SK-N-SH treated with all-trans-retinoic acid at 6 μM for 48 hours (cell line): ENCODE data around the gene LAP3.

Source experiments
- ATAC-seq: fragments of 200-7000 bp; cut with Tn5 transposase; 3 replicates; pipeline ENCODE4 v1.9.1; 2020; ENCODE audit warnings: mild to moderate bottlenecking, moderate library complexity
- ARNTL ChIP-seq: fragments of 450-650 bp; formaldehyde crosslinking; IDR thresholded peaks from 2 replicates; pipeline ENCODE4 v1.5.0; 2020; ENCODE audit warnings: low read depth, mild to moderate bottlenecking, moderate library complexity, borderline replicate concordance
- BACH2 ChIP-seq: fragments of 250-450 bp; sonication (Bioruptor Pico); IDR thresholded peaks from 2 replicates; pipeline ENCODE4 v1.9.0; 2021; ENCODE audit warnings: mild to moderate bottlenecking, borderline replicate concordance
- CSDC2 ChIP-seq: fragments of 250-450 bp; sonication (Bioruptor Pico); IDR thresholded peaks from 2 replicates; pipeline ENCODE4 v1.5.0; 2020; ENCODE audit warnings: mild to moderate bottlenecking, moderate library complexity
- ESRRG ChIP-seq: fragments of 250-450 bp; sonication (Bioruptor Pico); IDR thresholded peaks from 2 replicates; pipeline ENCODE4 v1.6.1; 2021; ENCODE audit warnings: mild to moderate bottlenecking
- ISL1 ChIP-seq: fragments of 250-450 bp; sonication (Bioruptor Pico); IDR thresholded peaks from 2 replicates; pipeline ENCODE4 v2.1.2; 2022; ENCODE audit warnings: mild to moderate bottlenecking, moderate library complexity
- OSR1 ChIP-seq: fragments of 250-450 bp; sonication (Bioruptor Pico); IDR thresholded peaks from 2 replicates; pipeline ENCODE4 v1.8.0; 2022; ENCODE audit warnings: moderate library complexity, mild to moderate bottlenecking, inconsistent platforms
- RARB ChIP-seq: fragments of 250-450 bp; sonication (Bioruptor Pico); IDR thresholded peaks from 2 replicates; pipeline ENCODE4 v1.8.0; 2021; ENCODE audit warnings: mild to moderate bottlenecking, moderate library complexity
- SNAI2 ChIP-seq: fragments of 250-450 bp; sonication (Bioruptor Pico); IDR thresholded peaks from 2 replicates; pipeline ENCODE4 v1.5.0; 2020; ENCODE audit warnings: mild to moderate bottlenecking, moderate library complexity
- TCF4 ChIP-seq: fragments of 250-450 bp; sonication (Bioruptor Pico); IDR thresholded peaks from 2 replicates; pipeline ENCODE4 v1.8.0; 2021; ENCODE audit warnings: mild to moderate bottlenecking, moderate library complexity, borderline replicate concordance
- TOX ChIP-seq: fragments of 250-450 bp; sonication (Bioruptor Pico); IDR thresholded peaks from 2 replicates; pipeline ENCODE4 v1.8.0; 2021; ENCODE audit warnings: mild to moderate bottlenecking, moderate library complexity, borderline replicate concordance
- ZC3H10 ChIP-seq: fragments of 250-450 bp; sonication (Bioruptor Pico); IDR thresholded peaks from 2 replicates; pipeline ENCODE4 v1.5.1; 2021; ENCODE audit warnings: mild to moderate bottlenecking, moderate library complexity
- ZFP3 ChIP-seq: fragments of 250-450 bp; sonication (Bioruptor Pico); IDR thresholded peaks from 2 replicates; pipeline ENCODE4 v1.5.0; 2020; ENCODE audit warnings: mild to moderate bottlenecking, moderate library complexity
- ZFP30 ChIP-seq: fragments of 450-650 bp; formaldehyde crosslinking; IDR thresholded peaks from 2 replicates; pipeline ENCODE4 v1.5.0; 2022; ENCODE audit warnings: mild to moderate bottlenecking, moderate library complexity
- ZNF565 ChIP-seq: fragments of 450-650 bp; formaldehyde crosslinking; conservative IDR thresholded peaks from 2 replicates; pipeline ENCODE4 v1.5.0; 2020; ENCODE audit warnings: low read depth, mild to moderate bottlenecking, moderate library complexity
- TF ChIP-seq, protein P1 (sequence below): fragments of 250-450 bp; sonication (Bioruptor Pico); IDR thresholded peaks from 2 replicates; pipeline ENCODE4 v1.5.0; 2020; ENCODE audit warnings: mild to moderate bottlenecking, moderate library complexity
- TF ChIP-seq, protein P2 (sequence below): fragments of 250-450 bp; sonication (Bioruptor Pico); IDR thresholded peaks from 2 replicates; pipeline ENCODE4 v1.5.1; 2020; ENCODE audit warnings: low read depth, mild to moderate bottlenecking, moderate library complexity
- TF ChIP-seq, protein P3 (sequence below): fragments of 250-450 bp; sonication (Bioruptor Pico); IDR thresholded peaks from 2 replicates; pipeline ENCODE4 v1.8.0; 2021; ENCODE audit warnings: low read depth, mild to moderate bottlenecking, moderate library complexity, borderline replicate concordance
- TF ChIP-seq, protein P4 (sequence below): fragments of 250-450 bp; sonication (Bioruptor Pico); IDR thresholded peaks from 2 replicates; pipeline ENCODE4 v1.5.1; 2021; ENCODE audit warnings: mild to moderate bottlenecking, moderate library complexity
- TF ChIP-seq, protein P5 (sequence below): fragments of 250-450 bp; sonication (Bioruptor Pico); IDR thresholded peaks from 2 replicates; pipeline ENCODE4 v1.8.0; 2020; ENCODE audit warnings: mild to moderate bottlenecking, moderate library complexity, borderline replicate concordance

LAP3 gene

DNA sequence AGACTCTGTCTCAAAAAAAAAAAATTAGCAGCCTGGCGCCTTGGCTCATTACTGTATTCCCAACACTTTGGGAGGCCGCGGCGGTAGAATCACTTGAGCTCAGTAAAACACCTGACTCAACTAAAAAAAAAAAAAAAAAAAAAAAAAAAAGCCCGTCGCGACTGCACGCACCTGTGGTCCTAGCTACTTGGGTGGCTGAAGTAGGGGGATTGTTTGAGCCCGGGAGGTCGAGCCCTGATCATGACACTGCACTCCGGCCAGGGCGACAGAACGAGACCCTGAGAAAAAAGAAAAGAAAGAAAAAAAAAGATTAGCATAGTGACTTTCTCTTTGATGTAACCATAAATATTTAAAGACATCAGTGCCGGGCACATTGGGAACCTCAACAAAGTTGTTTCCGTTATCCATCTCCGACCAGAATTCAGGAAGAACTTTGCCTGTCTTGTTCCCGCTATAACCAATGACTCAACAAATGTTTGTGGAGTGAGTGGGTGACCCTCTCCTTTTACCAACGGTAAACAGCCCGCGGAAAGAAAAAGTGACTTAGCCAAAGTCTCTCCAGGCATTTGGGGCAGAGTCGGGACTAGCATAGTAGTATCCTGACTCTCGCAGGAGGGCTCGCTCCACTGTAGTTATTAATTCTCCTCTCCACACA, 36.9 kb downstream of the LAP3 start (continued):
- TF ChIP-seq, protein P1, sequence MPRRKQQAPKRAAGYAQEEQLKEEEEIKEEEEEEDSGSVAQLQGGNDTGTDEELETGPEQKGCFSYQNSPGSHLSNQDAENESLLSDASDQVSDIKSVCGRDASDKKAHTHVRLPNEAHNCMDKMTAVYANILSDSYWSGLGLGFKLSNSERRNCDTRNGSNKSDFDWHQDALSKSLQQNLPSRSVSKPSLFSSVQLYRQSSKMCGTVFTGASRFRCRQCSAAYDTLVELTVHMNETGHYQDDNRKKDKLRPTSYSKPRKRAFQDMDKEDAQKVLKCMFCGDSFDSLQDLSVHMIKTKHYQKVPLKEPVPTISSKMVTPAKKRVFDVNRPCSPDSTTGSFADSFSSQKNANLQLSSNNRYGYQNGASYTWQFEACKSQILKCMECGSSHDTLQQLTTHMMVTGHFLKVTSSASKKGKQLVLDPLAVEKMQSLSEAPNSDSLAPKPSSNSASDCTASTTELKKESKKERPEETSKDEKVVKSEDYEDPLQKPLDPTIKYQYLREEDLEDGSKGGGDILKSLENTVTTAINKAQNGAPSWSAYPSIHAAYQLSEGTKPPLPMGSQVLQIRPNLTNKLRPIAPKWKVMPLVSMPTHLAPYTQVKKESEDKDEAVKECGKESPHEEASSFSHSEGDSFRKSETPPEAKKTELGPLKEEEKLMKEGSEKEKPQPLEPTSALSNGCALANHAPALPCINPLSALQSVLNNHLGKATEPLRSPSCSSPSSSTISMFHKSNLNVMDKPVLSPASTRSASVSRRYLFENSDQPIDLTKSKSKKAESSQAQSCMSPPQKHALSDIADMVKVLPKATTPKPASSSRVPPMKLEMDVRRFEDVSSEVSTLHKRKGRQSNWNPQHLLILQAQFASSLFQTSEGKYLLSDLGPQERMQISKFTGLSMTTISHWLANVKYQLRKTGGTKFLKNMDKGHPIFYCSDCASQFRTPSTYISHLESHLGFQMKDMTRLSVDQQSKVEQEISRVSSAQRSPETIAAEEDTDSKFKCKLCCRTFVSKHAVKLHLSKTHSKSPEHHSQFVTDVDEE (CRISPR knock-in tag) = no peak
- TF ChIP-seq, all 23 proteins: peak for 0

DNA sequence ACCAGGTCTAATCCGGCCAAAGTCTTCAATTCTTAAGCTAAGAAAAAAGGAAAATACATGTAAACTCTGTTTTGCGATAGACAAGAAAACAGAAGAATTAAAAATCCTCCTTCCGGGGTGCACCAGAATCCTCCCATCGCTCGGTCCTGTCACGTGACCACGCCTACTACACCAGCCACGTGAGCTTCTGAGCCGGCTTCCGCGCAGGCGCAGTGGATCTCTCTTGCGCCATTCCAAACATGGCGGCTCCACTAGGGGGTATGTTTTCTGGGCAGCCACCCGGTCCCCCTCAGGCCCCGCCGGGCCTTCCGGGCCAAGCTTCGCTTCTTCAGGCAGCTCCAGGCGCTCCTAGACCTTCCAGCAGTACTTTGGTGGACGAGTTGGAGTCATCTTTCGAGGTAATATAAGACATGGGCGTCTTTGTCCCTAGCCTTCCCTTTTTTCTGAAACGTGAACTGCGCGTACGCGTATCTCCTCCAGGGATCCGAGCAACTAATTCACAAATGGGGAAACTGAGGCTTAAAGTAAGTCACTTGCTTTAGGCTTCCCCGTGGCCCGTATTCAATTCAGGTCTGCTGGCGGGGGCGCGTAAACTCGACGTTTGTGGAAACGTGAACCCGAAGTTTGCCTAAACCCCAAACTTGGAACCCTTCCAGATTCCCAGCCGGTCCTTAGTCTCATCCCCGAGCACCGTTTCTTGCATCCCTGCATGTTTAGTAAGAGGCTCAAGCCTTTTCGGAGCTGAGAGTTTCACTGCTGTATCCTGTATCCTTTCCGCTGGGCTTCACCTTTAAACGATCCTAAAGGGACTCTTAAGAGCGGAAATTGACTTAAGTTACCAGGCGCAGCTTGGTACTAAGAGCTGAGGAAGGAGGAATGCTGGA, 37.7 kb downstream of the LAP3 start, which contains the start of gene MED28:
Gene MED28 (plus strand): TSS at position 226 of the 884 bp plus-strand sequence. CDS start 14 bp downstream, at position 240.
- ATAC-seq = peak; percentile 91
- TF ChIP-seq ZNF565 = no peak
- TF ChIP-seq, protein P1 (CRISPR knock-in tag) = 0 out of 2 replicates have a peak, but pooled peaks have one; percentile 19

DNA sequence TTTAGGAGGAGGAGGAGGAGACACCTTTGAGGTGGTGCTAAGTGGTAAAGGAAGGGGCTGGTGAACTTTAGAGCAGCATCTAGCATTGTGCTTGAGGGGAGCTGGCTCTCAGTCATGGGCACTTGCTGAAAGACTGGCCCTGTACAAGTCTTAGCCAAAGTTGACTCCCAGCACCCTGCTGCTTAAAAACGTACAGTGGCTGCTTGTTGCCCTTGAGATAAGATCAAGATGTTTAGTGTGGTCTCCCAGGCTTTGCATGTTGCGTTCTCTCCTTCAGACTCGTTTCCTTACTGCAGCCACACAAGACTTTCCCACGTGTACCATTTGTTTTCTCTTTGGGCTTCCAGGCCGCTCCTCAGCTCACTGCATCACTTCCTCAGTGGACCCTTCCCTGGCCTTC, 39.3 kb downstream of the LAP3 start:
- no peak for TF ChIP-seq ZC3H10 (CRISPR knock-in tag)
- TF ChIP-seq, protein P2, sequence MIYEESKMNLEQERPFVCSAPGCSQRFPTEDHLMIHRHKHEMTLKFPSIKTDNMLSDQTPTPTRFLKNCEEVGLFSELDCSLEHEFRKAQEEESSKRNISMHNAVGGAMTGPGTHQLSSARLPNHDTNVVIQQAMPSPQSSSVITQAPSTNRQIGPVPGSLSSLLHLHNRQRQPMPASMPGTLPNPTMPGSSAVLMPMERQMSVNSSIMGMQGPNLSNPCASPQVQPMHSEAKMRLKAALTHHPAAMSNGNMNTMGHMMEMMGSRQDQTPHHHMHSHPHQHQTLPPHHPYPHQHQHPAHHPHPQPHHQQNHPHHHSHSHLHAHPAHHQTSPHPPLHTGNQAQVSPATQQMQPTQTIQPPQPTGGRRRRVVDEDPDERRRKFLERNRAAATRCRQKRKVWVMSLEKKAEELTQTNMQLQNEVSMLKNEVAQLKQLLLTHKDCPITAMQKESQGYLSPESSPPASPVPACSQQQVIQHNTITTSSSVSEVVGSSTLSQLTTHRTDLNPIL = no peak
- TF ChIP-seq, all 23 proteins: peak for 0
- ATAC-seq = no peak

DNA sequence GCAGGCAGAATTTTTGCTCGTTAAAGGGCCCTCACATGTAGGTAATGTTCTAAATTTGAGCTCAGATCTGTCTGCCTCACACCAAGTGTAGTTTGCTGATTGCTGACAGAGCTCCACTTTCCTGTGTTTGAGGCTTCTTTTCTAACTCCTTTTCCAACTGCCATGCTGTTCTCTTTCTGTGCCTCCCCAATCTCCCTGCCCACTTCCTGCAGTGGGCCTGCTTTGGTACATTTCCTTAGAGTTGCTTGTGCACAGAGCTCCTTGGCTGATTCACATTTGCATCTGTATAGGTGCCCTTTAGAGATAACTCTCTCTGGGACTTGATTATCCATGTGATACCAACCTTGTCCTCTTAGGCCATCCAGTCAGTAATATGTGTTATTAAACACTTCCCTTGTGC, 41.9 kb downstream of the LAP3 start:
- TF ChIP-seq ISL1 (no peak), BACH2 (no peak), ZFP3 (no peak), CSDC2 (CRISPR knock-in tag) (no peak), RARB (no peak), SNAI2 (no peak), ARNTL (CRISPR knock-in tag) (no peak), ZFP30 (CRISPR knock-in tag) (no peak), OSR1 (CRISPR knock-in tag) (no peak), ZNF565 (no peak), TOX (CRISPR knock-in tag) (no peak), ESRRG (CRISPR knock-in tag) (no peak), TCF4 (no peak), ZC3H10 (CRISPR knock-in tag) (no peak)
- TF ChIP-seq, protein P3, sequence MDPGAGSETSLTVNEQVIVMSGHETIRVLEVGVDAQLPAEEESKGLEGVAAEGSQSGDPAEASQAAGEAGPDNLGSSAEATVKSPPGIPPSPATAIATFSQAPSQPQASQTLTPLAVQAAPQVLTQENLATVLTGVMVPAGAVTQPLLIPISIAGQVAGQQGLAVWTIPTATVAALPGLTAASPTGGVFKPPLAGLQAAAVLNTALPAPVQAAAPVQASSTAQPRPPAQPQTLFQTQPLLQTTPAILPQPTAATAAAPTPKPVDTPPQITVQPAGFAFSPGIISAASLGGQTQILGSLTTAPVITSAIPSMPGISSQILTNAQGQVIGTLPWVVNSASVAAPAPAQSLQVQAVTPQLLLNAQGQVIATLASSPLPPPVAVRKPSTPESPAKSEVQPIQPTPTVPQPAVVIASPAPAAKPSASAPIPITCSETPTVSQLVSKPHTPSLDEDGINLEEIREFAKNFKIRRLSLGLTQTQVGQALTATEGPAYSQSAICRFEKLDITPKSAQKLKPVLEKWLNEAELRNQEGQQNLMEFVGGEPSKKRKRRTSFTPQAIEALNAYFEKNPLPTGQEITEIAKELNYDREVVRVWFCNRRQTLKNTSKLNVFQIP = no peak
- TF ChIP-seq, protein P2 = no peak
- TF ChIP-seq, protein P4, sequence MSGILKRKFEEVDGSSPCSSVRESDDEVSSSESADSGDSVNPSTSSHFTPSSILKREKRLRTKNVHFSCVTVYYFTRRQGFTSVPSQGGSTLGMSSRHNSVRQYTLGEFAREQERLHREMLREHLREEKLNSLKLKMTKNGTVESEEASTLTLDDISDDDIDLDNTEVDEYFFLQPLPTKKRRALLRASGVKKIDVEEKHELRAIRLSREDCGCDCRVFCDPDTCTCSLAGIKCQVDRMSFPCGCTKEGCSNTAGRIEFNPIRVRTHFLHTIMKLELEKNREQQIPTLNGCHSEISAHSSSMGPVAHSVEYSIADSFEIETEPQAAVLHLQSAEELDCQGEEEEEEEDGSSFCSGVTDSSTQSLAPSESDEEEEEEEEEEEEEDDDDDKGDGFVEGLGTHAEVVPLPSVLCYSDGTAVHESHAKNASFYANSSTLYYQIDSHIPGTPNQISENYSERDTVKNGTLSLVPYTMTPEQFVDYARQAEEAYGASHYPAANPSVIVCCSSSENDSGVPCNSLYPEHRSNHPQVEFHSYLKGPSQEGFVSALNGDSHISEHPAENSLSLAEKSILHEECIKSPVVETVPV (CRISPR knock-in tag) = no peak
- TF ChIP-seq, protein P5, sequence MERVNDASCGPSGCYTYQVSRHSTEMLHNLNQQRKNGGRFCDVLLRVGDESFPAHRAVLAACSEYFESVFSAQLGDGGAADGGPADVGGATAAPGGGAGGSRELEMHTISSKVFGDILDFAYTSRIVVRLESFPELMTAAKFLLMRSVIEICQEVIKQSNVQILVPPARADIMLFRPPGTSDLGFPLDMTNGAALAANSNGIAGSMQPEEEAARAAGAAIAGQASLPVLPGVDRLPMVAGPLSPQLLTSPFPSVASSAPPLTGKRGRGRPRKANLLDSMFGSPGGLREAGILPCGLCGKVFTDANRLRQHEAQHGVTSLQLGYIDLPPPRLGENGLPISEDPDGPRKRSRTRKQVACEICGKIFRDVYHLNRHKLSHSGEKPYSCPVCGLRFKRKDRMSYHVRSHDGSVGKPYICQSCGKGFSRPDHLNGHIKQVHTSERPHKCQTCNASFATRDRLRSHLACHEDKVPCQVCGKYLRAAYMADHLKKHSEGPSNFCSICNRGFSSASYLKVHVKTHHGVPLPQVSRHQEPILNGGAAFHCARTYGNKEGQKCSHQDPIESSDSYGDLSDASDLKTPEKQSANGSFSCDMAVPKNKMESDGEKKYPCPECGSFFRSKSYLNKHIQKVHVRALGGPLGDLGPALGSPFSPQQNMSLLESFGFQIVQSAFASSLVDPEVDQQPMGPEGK (CRISPR knock-in tag) = no peak
- TF ChIP-seq, all 23 proteins: peak for 0
- ATAC-seq = no peak
